ENCODE data around the gene GLIS1. TPM values are rescaled to one million over a fixed set of nuclear protein-coding genes. Genes with fewer than 3 reads are reported as not detected.

Gene GLIS1
- total RNA-seq, 1 donor from 2014 or later = 17.4 TPM

- Mint-ChIP-seq H3K4me1 (ENCODE audit: low read depth) (peaks cover 10% of the 10 kb centered on the region), H3K36me3 (ENCODE audit: low read depth) (no peaks in the 10 kb centered on the region), H3K27me3 (ENCODE audit: low read depth) (peaks cover 20% of the 10 kb centered on the region), H3K4me3 (ENCODE audit: unreplicated experiment) (no peak overlapping the region), H3K27ac (ENCODE audit: unreplicated experiment) (no peak overlapping the region), H3K9me3 (ENCODE audit: low read depth) (no peaks in the 10 kb centered on the region)
- TF ChIP-seq CTCF (IDR thresholded peaks at IDR 0.05) = no peak
- DNase-seq (ENCODE audit: low spot score) = no peak
Measured at GRCh38 chr1:53482441-53483153, 256.4 kb downstream of the GLIS1 start.

DNA sequence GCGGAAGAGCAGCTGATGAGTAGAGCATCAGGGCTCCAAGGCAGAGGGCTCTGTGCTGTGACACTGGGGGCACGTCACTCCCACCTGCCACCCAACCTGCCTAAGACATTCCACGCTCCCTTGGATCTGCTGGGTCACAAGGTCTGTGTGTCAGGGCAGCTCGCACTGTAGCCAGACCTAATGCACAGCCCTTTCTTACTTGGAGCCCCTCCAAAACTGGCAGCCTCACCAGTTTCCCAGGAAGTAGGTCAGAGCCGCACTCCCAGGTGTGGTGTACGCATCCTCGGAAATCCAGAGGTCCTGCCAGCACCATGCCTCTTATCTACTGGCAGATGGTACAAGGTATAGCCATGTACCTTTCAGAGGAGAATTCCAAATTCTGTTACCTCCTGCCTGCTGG, 257.5 kb downstream of the GLIS1 start:
- Mint-ChIP-seq H3K9me3 (ENCODE audit: low read depth) (no peaks in the 10 kb centered on the region), H3K4me1 (ENCODE audit: low read depth) (peaks cover 14% of the 10 kb centered on the region), H3K4me3 (ENCODE audit: unreplicated experiment) (no peak overlapping the region), H3K36me3 (ENCODE audit: low read depth) (no peaks in the 10 kb centered on the region), H3K27ac (ENCODE audit: unreplicated experiment) (no peak overlapping the region), H3K27me3 (ENCODE audit: low read depth) (peaks cover 15% of the 10 kb centered on the region)
- DNase-seq (ENCODE audit: low spot score) = no peak
- no peak for TF ChIP-seq CTCF (IDR thresholded peaks at IDR 0.05)

- peaks cover 14% of the 10 kb centered on the region for H3K4me1 Mint-ChIP-seq (ENCODE audit: low read depth)
- H3K27me3 Mint-ChIP-seq (ENCODE audit: low read depth) = peaks cover 17% of the 10 kb centered on the region
- no peak for DNase-seq (ENCODE audit: low spot score)
- no peak overlapping the region for H3K4me3 Mint-ChIP-seq (ENCODE audit: unreplicated experiment)
- no peaks in the 10 kb centered on the region for H3K36me3 Mint-ChIP-seq (ENCODE audit: low read depth)
- no peak for TF ChIP-seq CTCF (IDR thresholded peaks at IDR 0.05)
- no peak overlapping the region for H3K27ac Mint-ChIP-seq (ENCODE audit: unreplicated experiment)
- H3K9me3 Mint-ChIP-seq (ENCODE audit: low read depth) = no peaks in the 10 kb centered on the region
Measured at GRCh38 chr1:53480678-53481077, 258.3 kb downstream of the GLIS1 start.

- Mint-ChIP-seq H3K4me1 (ENCODE audit: low read depth) (peaks cover 9% of the 10 kb centered on the region), H3K4me3 (ENCODE audit: unreplicated experiment) (no peak overlapping the region), H3K27ac (ENCODE audit: unreplicated experiment) (no peak overlapping the region), H3K27me3 (ENCODE audit: low read depth) (peaks cover 18% of the 10 kb centered on the region), H3K9me3 (ENCODE audit: low read depth) (no peaks in the 10 kb centered on the region), H3K36me3 (ENCODE audit: low read depth) (no peaks in the 10 kb centered on the region)
- TF ChIP-seq CTCF (IDR thresholded peaks at IDR 0.05) = no peak
- DNase-seq (ENCODE audit: low spot score) = no peak
Measured at GRCh38 chr1:53478502-53478818, 260.5 kb downstream of the GLIS1 start.

DNA sequence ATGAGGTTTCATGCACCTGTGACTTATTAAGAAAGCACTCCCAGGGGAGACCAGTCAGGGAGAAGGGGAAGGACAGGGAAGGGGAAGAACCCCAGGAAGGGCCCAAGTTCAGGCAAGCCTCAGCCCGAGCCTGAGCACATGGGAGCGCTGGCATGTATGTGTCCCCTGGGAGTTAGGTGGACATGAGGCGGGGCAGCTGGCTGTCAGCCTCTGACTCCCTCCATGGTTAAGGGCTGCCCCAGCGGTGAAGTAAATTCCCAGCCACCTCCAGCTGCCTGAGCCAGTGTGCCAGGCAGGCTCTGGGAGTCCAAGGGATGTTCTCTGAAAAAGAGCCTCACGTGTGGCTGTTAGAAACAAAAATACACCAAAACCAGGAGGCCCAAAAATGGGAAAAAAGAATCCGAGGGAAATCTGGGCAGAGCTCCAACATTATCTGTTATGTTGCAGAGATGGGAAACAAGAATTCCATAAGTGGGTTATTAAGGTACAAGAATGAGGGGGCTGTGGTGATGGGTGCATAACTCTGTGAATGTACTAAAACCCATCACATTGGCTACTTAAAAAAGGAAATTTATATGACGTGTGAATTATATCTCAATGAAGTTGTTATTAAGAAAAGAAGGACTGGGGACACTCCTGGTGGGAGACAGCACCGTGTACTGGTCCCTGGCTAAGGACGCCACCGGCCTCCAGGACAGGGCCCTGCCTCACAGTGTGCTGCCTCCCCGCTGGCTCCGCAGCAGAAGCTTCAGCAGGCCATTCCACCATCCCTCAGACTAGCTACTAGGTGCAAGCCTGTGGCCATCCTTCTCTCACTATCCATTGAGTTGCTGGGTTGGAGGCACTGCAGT, 261.1 kb downstream of the GLIS1 start:
- Mint-ChIP-seq H3K27ac (ENCODE audit: unreplicated experiment) (peak overlapping the region; percentile 17), H3K4me1 (ENCODE audit: low read depth) (peaks cover 9% of the 10 kb centered on the region), H3K4me3 (ENCODE audit: unreplicated experiment) (no peak overlapping the region), H3K9me3 (ENCODE audit: low read depth) (no peaks in the 10 kb centered on the region), H3K27me3 (ENCODE audit: low read depth) (peaks cover 18% of the 10 kb centered on the region), H3K36me3 (ENCODE audit: low read depth) (no peaks in the 10 kb centered on the region)
- TF ChIP-seq CTCF (IDR thresholded peaks at IDR 0.05) = no peak
- DNase-seq (ENCODE audit: low spot score) = no peak
